22Rv1 (cell line): ENCODE data around the gene MRTFB.

Source experiments
- ZFX ChIP-seq: fragments of 450-650 bp; IDR thresholded peaks from 2 replicates; pipeline ENCODE4 v1.6.1; 2017; ENCODE audit warnings: antibody characterized with exemption, borderline replicate concordance
- TF ChIP-seq, protein P1 (sequence below): fragments of 450-650 bp; IDR thresholded peaks from 2 replicates; pipeline ENCODE4 v1.5.1; 2017; ENCODE audit warnings: mild to moderate bottlenecking

DNA sequence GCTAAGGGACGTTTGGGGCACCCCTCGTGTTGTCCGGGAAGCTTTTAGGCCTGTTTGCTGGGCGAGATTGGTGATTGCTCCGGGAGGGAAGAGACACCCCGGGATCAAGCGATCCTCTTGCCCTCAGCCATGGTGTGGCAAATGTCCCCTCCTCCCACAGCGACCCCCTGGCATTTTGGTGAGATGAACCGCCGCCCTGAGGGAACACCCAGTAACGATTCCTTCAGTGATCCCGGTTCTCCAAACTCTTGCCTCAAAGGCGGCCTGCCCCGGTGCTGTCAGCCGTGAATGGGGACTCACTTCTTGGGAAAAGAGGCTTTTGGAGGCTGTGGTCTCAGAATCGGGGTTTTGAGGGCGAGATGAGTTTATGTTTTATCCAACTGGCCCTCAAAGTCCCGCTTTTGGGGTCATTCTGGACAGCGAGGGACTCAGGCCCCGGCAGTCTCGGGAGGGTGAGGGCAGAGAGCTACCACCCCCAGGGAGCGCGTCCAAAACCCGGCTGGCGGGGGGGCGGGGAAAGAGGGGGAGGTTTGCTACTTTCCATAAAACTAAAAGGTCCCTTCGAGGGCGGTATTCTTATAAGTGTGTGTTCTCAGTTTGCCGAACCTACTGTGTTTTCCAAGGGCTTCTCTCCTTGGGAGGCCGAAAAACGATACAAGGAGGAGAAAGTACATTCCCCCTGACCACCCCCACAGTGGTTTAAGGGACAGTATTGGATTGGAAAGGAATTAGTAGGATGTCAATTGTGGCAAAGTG lies 232.7 kb downstream of the MRTFB start:
- TF ChIP-seq, protein P1, sequence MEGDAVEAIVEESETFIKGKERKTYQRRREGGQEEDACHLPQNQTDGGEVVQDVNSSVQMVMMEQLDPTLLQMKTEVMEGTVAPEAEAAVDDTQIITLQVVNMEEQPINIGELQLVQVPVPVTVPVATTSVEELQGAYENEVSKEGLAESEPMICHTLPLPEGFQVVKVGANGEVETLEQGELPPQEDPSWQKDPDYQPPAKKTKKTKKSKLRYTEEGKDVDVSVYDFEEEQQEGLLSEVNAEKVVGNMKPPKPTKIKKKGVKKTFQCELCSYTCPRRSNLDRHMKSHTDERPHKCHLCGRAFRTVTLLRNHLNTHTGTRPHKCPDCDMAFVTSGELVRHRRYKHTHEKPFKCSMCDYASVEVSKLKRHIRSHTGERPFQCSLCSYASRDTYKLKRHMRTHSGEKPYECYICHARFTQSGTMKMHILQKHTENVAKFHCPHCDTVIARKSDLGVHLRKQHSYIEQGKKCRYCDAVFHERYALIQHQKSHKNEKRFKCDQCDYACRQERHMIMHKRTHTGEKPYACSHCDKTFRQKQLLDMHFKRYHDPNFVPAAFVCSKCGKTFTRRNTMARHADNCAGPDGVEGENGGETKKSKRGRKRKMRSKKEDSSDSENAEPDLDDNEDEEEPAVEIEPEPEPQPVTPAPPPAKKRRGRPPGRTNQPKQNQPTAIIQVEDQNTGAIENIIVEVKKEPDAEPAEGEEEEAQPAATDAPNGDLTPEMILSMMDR = no peak
- no peak for TF ChIP-seq ZFX
